Measurements from ENCODE around the gene NPC1L1.
"Not testable (repeated sequence)": the region's sequence is repeated elsewhere in the genome, so short reads cannot be mapped to it uniquely, and the experiment has no call there.

Gene NPC1L1

DNA sequence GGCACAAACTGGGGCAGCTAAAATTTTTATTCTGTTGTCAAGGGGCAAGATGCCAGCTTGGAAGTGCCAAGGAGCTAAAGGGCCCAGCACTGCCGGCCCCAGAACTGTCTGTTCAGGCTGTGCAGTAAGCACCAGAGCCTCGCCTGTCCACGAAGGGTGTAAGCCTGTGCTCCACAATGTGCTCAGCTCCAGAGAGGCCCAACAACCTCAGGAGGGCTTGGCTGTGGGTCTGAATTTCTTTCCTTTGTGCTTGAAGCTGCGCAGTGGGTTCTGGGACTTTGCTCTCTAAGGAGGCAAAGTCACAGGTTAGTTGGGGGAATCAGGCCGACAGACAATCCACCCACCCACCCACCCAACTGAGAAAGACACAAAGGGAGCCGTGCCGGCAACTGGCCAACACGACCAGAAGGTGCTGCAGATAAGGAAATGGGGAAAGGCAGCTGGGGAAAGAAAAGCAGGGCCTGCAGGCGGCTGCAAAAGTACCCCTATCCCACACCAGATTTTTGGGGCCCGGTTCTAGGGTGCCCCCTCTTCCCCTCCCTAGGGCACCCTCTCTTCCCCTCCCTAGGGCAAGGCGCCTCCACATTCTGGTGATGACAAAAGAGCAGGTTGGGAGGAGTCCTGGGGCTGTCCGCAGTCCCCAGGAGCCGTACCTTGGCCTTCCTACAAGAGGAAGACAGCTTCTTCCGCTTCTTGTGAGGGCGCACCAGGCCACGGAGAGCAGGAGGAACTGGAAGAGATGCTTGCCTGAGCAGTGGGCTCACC lies 24.8 kb upstream of the NPC1L1 start:
- DNase-seq (ENCODE audit: low spot score), result no peak

DNA sequence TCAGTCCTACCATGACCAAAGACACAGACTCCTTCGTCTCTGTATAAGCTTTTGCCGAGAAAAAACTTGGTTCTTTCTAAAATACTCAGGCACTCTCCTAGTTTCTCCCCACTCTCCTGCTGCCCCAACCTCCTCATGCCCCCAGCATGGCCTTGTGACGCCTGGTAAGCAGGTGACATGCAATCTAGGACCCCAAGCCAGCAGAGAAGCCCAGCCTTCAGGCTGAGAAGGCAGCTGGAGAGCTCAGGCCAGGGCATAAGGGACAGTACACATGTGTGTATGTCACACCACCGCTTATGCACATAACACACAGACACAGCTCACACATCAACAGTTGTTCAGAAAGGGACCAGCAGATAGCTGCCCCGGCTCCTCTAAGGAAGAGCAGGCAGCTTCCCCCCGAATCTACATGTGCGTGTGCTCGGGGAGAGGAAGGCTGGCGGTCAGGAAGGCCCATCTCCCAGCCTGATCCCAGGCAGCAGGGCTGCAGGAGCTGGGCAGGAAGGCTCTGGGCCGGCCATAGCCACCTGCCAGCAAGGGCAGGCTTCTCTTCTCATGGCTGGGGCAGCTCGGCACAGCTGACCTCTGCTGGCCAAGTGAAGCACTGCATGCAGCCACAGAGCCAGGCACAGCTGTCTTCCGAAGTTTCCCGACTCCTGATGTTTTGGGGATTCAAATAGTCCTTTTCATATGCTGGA lies 24.1 kb upstream of the NPC1L1 start:
- DNase-seq (ENCODE audit: low spot score), result peak; percentile 53

GRCh38 chr7:44564606-44565005 lies 23.5 kb upstream of the NPC1L1 start:
- DNase-seq (ENCODE audit: low spot score), result no peak

DNA sequence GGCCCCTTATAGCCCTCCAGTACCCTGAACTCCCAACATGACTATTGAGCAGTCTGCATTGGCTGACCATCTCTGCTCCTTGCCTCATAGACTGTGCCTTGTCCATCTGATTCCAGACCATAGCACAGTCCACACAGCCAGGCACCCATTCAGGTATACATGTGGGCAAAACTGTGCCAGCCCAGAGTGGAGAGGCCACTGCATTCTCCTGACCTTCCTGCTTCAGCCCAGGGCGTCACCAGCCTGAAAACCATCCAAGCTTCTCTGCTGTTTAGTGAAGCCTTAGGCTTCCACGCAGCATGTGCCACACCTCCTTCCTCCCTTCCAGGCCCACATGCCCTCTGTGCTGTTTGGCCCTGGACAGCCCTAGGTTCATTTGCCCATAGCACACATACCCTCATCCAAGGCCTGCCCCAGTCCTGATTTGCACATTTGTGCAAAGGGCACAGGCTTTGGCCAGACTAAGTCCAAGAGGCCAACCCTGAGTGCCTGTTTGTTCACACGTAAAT lies 22.1 kb upstream of the NPC1L1 start:
- no peak for DNase-seq (ENCODE audit: low spot score)

DNA sequence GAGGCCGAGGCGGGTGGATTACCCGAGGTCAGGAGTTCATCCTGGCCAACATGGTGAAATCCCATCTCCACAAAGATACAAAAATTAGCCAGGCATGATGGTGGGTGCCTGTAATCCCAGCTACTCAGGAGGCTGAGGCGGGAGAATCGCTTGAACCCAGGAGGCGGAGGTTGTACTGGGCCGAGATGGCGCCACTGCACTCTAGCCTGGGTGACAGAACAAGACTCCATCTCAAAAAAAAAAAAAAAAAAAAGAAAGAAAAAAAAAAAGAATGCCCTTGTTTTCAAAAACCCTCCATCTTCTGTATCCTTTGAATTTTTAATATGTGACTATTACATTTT lies 21.5 kb upstream of the NPC1L1 start:
- not testable (repeated sequence) for DNase-seq (ENCODE audit: low spot score)

DNA sequence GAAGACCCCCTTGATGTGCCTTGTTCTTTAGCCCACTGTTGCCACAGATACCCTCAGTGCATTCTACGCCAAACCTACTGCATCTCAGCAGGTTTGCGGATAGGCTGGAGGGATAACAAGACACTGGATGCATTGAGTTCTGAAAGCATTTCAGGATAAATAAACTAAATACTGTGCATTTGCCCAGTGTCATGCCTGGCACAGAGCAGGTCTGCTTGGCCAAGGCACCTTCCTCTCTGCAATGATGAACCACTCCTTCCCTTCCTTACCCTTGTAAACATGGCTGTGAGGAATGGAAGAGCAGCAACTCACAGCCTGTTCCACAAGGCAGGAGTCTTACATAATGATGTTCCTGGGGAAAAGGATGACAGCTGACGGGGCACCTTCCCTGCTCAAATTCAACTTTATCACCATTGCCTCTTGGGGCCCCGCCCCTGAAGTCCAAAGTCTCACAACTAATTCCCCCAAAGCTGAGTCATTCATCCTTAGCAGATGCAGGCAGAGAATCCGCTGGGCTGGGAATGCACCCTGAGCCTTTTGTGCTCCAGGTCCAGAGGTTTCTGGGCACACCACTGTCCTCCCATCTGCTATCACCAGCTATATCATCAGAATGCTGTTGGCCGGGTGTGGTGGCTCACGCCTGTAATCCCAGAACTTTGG lies 21.0 kb upstream of the NPC1L1 start:
- no peak for DNase-seq (ENCODE audit: low spot score)

DNA sequence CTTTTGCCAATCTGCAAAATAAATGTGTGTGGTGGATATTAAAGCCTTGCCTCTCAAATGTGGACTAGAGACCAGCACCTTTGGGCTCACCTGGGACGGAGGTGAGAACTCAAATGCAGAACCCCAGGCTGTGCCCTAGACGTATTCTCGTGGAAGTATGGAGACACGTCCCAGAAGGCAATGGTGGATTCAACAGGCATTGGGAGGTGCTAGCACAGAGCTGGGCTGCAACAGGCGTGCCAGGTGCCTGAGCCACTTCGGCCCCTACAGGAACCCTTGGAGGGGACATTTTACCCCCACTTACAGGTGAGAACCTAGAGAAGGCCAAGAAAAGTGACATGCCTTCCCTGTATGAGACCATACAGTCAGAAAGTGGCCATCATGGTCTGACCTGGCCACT lies 20.4 kb upstream of the NPC1L1 start:
- DNase-seq (ENCODE audit: low spot score), result no peak

DNA sequence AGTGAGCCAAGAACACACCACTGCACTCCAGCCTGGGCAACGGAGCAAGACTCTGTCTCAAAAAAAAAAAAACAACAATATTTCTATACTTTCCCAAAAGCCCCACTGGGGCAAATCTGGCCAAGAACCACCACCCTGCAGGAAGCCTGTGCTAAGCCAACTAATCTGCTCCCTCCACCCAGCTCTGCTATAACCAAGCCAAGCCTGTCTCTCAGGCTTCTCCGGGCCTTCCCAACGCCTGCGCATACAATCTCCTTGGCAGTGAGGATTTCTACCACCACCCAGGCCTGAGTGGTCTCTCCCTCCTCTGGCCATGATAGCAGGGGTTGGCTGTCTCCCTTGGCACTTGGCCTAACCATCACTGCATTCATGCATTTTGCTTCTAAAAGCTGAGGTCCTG lies 18.4 kb upstream of the NPC1L1 start:
- DNase-seq (ENCODE audit: low spot score), result no peak

GRCh38 chr7:44557485-44557884 lies 16.4 kb upstream of the NPC1L1 start:
- DNase-seq (ENCODE audit: low spot score), result no peak

DNA sequence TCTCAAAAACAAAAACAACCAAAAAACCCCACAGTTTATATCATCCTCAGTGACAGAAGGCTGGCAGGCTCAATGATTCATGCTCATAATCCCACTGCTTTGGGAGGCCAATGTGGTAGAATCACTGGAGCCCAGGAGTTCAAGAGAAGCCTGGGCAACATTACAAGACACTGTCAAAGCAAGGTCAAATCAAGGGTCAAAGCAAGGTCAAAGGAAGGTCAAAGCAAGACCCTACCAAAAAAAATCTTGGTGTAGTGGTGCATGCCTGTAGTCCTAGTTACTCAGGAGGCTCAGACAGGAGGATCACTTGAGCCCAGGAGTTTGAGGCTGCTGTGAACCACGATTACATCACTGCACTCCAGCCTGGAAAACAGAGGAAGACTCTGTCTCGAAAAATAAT lies 14.2 kb upstream of the NPC1L1 start:
- DNase-seq (ENCODE audit: low spot score), result no peak

DNA sequence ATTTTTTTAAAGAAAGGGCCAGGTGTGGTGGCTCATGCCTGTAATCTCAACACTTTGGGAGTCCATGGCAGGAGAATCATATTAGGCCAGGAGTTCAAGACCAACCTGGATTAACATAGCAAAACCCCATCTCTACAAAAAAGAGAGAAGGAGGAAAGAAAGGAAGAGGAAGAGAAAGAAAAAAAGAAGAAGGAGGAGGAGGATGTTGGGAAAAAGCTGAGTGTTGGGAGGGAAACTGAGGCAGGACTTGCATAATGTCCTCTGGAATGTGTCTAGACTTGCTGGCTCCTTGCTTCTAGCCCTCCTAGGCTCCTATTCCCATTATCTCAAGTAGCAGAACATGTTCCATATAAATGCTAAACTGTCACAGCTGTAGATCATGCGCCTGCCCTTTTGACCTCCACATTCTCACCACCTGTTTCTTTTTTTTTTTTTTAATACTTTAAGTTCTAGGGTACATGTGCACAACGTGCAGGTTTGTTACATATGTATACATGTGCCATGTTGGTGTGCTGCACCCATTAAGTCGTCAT lies 11.4 kb upstream of the NPC1L1 start:
- DNase-seq (ENCODE audit: low spot score), result not testable (repeated sequence)

- no peak for DNase-seq (ENCODE audit: low spot score)
Measured at GRCh38 chr7:44549457-44549856, 8.3 kb upstream of the NPC1L1 start.

GRCh38 chr7:44548893-44549292 lies 7.8 kb upstream of the NPC1L1 start:
- no peak for DNase-seq (ENCODE audit: low spot score)

GRCh38 chr7:44547536-44548231 lies 6.6 kb upstream of the NPC1L1 start:
- no peak for DNase-seq (ENCODE audit: low spot score)

DNA sequence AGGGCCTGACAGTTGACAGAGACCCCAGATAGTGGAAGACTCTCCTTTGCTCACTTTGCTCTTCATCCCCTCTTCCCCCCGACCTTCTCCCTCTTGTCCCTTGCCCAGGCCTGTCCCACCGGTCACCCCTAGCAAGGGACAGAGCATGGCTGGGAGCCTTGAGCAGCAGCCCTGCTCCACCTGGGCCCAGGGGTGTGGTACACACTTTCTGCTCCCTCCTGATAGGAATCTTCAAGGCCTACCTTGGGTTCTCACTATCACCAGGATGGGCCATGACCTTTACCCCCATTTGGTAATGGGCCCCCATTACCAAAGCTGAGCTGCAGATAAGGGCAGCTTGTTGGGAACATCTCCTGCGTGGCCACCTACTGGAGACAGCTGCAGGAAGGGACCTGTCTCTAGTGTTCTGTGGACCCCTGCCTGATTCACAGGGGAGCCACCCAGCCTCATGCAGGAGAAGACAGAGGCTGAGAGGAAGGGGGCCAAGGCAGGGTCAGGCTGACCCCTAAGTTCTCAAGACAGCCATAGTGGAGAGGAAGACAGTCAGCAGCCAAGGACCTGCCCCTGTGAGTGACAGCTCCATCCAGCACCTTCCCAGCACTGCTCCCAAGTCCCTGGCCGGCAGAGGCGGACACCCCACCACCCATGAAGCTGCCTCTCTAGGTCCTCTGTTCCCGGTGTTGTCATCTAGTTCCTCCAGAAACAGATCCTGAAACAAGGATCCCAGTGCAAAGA lies 913 bp upstream of the NPC1L1 start:
- no peak for DNase-seq (ENCODE audit: low spot score)

GRCh38 chr7:44540592-44541027 lies 520 bp downstream of the NPC1L1 start:
- no peak for DNase-seq (ENCODE audit: low spot score)

- DNase-seq (ENCODE audit: low spot score), result no peak
Measured at GRCh38 chr7:44539669-44540506, 1.2 kb downstream of the NPC1L1 start.

DNA sequence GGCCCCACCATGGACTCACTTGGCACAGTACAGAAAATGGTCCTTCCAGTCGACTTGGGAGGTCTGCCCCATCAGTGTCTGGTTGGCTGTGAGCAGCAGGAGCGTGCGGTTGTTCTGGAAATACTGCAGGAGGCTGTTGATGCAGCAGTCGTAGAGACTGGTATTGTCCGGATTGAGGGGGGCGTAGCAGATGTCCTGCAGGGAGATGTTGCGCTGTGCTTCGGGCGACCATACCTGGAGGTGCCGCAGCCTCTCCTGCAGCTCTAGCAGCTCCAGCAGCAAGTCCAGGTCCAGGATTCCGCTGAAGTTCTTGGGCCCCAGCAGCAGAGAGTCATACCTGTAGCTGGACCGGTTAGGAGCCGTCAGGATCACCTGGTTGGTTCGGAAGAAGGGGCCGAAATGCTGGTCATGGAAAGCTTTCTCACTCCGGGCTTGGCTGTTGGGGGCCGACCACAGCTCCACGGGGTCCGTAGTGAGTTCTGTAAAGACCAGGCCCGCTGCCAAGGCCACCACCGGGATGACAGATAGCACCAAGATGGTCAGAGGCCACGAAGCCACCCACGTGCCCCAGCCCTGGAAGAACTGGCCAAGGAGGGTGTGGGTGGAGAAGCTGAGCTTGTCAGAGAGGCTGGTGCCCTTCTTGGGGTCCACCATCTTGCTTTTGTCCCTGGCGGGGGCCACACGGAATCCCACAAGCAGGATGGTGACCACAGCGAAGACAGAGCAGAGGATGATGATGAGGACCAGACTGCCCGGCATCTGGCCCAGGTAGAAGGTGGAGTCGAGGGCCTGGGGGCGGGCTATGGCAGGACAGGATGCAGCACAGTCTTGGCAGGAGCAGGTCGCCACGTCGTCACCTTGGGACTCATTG lies 2.1 kb downstream of the NPC1L1 start:
- DNase-seq (ENCODE audit: low spot score), result no peak

All from SK-N-DZ (cell line).